ENCODE measurements around the gene GPR179. TPM values are rescaled to one million over a fixed set of nuclear protein-coding genes. Genes with fewer than 3 reads are reported as not detected.

Gene GPR179
- total RNA-seq, 1 donor from 2014 or later = not detected

DNA sequence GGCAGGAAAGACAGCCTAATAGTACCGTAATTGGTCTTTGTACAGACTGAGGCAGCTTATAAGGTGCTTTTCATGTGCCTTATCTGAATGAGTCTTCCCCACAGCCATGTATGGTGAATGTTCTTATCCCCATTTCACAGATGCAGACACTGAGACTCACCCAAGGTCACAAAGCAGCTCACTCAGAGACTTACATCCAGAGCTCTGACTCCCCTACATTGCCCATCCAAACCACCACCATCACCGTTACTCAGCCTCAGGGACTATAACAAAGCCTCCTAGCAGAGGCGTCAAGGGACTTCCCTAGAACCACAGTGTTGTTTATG lies 627 bp upstream of the GPR179 start:
- no peak for DNase-seq (ENCODE audit: low spot score)

DNA sequence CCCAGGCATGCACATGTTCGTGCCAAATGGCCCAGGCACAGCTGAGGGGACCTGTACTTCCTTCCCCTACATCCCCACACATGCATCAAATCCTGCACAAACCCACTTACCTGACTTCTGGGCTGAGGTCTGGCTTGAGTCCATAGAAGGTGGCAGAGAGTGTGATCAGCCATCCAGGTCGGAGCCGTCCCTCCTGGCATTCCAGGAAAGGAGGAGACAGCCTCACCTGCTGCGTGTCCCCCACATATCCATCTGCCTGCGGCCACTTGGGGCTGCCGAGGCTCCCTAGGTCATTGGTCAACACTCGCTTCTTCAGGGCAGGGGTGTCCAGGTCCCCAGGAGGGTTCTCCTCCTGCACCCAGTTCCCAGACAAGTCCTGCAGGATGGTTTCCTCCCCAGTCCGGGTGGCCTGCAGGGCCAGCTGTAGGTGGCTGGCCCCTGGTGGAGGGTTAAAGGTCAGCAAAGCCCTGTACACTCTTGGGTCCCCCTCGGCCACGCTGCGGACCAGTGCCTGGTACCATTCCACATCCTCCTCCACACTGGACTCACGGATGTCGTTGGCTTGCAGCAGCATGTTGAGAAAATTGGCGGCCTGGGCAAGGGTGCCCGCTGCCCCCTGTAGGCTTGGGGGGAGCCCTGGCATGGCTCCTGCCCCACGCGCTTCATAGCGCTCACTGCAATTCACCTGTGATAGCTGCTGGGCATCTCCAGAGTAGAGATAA lies 709 bp downstream of the GPR179 start:
- no peak for DNase-seq (ENCODE audit: low spot score)

DNA sequence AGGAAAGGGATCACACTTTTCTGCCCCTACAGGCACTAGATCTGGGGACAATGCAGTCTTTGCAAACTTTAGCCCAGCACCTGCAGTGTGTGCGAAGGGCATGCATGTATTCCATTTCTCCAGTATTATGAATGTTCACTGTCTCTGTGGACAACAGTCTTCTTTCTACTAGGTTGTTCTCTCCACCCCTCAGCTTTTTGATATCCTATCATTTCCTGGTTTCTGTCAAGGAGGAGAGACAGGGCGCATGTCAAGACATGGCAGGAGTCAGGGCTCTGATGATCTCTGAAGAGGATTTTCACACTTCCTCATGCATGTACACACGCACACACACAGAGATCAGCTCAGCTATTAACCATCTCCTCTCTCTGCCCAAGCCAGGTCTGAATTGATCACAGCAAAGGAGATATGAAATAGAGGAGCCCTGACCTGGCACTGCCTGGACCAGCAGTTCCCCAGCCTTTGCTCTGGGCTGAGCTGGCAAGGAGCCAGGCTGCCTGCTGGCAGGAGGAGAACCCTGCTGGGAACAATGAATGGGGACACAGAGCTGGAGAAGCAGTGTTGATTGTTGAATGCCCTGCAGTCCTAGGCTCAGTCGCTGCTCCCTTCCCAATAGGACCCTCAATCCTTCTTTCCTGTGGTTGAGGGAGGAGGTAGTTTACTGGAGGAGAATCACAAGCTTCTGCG lies 2.6 kb downstream of the GPR179 start:
- DNase-seq (ENCODE audit: low spot score) = no peak

DNA sequence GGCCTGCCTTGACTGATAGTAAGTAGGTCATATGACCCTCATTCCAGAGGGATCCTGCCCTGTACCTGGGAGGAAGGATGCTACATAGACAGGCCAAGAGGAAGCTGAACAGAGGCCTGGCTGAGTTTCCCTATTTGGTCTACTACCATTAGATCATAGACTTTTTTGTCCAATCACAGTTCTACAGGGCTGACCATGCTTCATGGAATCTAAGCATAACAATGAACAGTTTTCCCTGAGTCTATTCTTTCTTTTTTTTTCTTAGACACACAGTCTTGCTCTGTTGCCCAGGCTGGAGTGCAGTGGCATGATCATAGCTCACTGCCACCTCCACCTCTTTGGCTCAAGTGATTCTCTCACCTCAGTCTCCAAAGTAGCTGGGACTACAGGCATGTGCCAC lies 3.9 kb downstream of the GPR179 start:
- DNase-seq (ENCODE audit: low spot score) = no peak

DNA sequence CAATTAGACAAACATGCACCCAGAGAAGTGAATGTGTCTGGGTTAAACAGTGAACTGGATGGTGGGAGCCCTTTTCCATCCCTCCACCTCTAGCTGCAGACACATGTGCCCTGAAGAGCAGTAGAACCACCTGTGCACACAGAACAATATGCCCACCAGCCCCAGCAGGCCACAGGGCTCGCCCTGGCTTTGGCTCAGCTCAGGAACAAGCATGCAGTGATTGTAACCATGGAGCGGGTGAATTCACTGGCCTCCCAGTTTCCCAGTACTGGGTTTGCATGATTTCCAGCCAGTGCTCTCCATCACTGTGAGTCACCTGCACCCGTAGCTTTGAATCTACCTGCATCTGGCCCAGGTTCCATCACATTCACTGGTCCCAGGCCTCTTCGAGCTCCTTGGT lies 5.2 kb downstream of the GPR179 start:
- no peak for DNase-seq (ENCODE audit: low spot score)

DNA sequence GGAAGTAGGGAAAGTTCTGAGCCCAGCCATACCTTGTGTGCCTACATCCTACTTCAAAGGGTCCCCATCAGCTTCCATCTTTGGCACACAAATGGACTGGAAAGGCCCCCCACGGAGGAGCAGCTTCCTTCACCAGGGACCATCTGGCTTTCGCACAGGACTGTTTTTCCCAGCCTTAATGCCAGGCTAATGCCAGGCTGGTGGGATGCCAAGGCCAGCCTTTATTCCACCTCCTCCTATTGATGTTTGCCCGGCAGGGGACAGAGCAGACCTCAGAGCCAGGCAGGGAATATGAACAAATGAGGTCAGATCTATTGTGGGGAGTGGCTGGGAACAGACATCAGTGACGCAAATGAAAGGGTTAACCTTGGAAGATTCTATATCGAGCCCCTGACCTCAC lies 5.7 kb downstream of the GPR179 start:
- DNase-seq (ENCODE audit: low spot score) = no peak

DNA sequence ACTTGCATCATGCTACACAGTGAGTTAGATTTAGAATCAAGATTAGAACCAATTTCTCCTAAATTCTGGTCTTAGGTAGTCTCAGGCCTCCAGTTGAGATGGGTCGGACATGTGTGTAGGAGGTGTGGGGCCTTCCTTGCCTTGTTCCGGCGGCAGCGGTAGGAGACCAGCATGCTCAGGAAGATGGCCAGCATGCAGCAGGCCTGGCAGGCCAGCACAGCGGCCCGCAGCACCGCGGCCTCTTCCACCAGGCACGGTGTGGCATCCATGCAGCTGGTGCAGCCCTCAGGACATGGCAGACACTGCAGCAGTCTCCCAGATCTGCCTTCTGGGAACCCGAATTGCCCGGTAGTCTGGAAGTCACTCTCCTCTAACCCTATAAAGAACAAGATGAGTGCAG lies 6.9 kb downstream of the GPR179 start:
- DNase-seq (ENCODE audit: low spot score) = no peak

DNA sequence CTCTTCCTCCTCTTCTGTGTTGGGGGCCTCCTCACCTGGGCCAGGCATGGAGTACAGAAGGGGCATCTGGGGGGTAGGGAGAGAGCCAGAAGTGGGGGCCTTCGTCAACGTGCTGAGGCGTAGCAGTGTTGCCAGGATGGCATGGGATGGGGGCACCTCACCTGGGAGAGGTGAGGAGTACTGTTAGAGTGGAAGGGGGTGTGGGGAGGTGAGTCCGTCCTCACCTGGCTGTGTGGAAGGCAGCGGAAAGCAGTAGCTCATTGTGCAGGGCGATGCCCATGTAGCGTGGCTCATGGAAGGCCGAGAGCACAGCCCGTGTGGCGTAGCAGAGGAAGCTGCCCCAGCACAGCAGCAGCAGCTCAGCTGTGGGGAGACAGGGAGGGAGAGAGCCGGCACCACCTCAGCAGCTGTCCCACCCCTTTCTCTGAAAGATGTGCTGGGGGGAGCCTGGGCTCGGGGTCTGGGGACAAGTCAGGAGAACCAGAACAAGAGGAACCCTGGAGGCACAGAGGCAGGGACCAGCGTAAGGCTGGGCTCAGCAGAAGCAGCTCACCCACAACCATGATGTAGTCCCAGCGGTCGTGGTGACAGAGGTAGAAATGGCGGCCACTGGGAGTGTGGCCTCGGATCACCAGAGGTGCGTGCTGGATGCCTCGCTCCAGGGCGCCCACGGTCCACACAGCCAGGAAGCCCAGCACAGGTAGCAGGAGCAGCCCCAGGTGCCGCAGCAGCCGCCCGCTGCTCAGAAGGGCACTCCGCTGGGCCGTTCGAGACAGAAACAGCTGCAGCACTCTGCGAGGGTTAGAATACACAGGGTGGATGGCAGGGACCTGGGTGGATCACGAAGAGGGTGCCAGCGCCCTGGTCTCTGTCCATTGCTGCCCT lies 9.0 kb downstream of the GPR179 start:
- no peak for DNase-seq (ENCODE audit: low spot score)

DNA sequence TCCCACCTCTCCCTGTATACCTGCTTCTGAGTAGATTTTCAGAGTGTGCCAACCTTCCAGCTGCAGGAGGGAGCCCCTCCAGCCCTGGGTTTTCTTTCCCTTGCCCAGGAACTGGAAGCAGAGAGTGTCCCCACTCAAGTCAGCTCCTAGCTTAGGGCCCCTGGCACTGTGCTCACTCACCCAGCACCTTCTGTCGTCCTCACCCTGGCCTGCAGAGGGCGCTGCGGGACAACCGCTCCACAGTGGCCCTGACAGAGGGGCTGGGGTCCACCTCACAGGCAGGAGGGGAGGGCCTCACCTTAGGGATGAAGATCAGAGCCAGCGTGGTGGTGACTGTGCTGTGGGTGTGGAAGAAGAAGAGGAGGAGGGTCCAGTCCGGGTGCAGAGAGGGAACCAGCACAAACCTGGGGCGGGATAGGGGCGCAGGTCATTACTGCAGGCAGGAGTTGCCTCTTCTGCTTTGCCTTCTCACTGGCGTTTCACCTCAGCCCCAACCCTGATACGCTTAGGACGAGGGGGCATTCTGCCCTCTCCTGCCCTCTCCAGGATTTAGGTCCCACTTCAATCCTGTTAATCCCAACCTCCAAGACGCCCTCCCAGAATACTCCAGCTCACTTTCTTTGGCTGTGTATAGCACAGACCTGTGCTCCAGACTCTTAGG lies 10.0 kb downstream of the GPR179 start:
- DNase-seq (ENCODE audit: low spot score) = no peak

DNA sequence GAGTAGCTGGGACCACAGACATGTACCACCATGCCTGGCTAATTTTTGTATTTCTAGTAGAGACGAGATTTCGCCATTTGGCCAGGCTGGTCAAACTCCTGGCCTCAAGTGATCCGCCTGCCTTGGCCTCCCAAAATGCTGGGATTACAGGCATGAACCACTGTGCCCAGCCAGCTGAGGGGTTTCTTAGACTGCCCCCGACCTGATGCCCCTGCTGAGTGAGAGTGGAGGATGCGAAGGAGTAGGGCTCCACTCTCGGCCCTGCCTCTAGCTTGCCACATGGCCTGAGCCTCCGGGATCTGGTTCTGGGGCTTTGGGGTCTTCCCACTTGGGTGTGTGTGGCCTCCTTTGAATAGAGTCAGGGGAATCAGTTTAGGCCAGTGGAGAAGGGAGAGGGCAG lies 11.0 kb downstream of the GPR179 start:
- DNase-seq (ENCODE audit: low spot score) = no peak

DNA sequence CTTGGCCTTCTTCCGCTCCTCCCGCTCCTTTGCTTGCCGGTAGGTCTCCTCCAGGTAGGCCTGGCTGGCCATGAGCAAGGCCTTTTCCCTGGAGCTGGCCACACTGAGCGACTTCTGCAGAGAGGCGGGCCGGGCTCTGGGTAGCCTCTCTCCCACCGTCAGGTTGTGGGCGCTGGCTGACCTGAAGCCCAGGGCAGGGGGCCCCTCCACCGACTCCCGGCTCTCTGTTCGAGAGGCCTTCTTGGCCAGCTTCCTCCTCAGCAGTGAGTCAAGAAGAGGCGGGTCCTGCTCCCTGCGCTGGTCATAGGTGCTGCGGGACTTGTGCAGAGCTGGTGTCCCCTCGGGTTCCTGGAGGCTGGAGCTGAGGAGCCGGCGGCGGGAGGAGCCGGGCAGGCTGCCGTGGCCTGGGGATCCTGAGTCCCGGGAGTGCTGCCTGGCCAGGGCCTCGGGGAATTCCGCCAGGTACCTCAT lies 12.8 kb downstream of the GPR179 start:
- no peak for DNase-seq (ENCODE audit: low spot score)

DNA sequence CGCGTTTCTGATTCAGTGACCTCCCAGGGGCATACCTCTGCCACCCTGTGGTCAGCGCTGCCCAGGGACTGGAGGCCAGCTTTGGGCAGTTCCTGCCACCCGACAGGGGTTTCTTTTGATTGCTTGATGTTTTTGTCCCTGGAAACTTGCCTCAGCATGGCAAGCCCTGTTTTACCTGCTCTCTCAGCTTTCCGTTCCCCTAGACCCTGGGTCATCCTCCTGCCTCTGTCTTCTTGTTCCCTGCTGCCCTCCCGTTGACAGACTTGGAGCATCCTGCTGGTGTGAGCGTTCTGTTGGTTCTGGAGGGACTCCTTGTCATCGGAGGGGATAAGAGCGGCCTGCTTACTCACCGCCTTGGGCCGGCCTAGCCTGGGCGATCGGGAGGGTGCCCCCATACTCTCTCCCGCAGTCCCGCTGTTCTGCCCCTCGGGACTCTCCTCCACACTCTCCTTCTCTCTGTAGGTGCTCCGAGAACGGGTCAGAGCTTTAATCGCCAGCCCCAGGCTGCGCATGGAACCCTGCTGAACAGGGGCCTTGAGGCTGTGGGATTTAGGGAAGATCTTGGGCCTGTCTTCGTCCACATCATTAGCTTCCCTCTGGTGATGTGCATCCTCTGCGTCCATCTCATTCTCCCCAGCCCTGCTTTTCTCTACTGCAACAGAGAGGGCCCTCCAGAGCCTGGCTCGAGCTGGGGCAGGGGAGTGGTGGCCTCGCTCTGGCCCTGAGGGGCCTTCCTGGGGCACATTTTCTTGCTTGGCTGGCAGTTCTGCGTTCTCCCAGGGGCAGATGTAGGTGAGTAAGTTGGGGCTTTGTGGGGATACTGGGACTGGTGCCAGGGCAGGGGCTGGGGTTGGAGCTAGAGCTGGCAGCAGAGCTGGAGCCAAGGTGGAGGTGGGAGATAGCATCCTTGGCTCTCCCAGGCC lies 13.7 kb downstream of the GPR179 start:
- DNase-seq (ENCODE audit: low spot score) = no peak

DNA sequence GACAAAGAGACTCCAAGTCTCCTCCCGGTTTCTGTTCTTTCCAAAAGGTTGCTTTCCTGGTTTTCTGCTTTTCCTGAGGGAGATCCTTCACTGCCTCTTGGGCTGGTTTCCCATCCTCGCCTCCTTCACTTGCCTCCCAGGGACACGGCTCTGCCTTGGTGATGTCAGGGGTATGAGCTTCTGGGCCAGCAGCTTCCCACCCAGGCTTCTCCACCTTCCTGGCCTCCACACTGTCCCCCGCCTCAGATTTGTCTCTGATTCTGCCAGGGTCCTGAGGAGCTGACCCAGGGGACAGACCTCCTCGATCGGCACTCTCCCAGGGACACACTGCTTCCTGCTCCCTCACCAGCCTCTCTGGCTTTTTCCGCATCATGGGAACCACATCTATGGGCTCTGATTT lies 14.5 kb downstream of the GPR179 start:
- DNase-seq (ENCODE audit: low spot score) = no peak

DNA sequence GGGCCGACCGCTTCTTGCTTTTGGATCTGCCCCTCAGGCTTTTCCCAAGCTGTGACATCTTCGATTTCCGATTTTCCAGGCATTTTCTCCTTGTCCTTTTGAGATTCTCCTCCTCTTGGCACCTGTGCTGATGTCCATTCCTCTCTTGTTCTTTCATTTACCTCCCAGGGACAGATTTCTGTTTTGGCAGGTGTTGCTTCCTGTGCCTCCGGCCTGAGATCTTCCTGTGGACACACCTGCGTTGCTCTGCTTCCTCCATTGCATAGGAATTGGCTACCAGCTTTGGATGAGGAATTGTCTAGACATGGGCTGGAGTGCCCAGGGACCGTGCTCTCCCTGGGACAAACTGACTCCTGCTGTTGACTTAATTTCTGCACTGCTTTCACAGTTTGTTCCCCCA lies 15.1 kb downstream of the GPR179 start:
- DNase-seq (ENCODE audit: low spot score) = no peak

DNA sequence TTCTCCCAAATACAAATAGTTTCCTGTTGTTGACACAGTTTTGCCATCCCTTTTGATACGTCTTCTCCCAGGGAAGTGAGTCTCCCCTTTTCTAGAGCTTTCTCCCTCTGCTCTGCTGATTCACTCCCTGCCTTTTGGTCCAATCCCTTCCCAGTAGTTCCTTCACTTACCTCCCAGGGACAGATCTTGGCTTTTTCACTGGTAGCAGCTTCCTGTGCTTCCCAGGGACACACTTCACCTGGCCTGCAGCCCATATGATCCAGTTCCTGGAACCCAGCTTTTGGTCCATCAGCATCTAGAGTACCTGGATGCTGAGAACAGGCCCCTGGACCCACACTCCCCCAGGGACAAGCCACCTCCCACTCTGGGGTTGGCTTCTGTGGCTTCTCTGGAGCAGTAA lies 15.8 kb downstream of the GPR179 start:
- no peak for DNase-seq (ENCODE audit: low spot score)

DNA sequence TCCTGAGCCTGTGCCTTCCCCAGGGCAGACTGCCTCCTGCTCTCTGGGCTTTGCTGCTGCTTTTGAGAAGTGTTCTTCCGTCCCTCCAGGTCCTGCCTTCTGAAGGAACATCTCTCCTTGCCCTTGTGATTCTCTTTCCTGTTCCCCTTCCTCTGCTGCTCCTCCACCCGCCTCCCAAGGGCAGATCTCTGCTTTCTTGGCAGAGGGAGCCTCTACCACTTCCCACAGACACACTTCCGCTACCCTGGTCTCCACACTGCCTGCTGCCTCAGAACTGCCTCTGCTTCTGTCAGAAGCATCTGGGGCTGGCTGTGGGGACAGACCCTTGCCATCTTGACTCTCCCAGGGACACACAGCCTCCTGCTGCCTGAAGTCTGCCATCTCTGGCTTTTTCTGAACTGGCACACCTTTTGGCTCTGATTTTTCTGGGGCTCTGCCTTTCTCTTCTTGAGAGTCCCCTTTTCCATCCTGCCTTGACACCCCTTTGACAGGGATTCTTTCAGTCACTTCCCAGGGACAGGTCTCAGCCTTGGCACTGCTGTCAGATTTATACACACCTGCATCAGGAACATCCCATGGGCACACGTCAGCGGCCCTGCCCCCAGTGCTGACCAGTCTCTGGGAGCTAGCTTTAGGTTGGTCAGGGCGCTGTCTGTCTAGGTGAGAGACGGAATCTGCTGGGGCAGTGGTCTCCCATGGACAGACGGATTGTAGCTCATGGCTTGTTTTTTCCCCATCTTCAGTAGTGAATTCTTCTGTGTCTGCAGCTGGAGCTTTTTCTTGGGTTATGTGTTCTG lies 16.6 kb downstream of the GPR179 start:
- DNase-seq (ENCODE audit: low spot score) = no peak

DNA sequence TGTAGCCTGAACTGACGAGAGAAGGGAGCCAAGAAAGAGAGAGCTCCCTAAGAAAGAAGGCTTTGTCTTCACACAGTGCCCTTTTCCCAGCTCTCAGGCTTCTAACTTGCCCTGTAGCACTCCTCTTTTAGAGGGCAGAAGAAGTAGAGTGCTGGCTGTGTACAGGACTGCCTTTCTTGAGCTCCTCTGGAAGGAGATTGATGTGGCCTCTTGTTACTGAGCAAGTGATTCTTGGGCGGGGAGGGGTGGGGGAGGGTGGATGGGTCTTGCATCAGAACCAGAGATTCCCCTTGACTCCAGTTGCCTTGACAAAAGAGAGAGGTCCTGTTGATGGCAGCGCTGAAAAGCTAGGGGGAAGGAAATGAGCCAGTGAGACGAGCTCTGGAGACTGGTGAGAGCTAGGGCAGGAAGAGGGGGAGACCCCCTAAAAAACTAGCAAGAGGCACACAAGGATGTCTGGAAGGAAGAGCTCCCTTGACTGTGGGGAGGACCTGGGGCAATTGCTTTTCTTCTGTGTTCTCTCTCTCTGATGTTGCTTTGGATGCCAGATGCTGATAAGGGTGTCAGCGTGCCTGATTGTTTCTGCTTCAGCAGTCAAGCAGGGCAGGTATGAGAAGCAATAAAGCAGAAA lies 18.4 kb downstream of the GPR179 start:
- no peak for DNase-seq (ENCODE audit: low spot score)

DNA sequence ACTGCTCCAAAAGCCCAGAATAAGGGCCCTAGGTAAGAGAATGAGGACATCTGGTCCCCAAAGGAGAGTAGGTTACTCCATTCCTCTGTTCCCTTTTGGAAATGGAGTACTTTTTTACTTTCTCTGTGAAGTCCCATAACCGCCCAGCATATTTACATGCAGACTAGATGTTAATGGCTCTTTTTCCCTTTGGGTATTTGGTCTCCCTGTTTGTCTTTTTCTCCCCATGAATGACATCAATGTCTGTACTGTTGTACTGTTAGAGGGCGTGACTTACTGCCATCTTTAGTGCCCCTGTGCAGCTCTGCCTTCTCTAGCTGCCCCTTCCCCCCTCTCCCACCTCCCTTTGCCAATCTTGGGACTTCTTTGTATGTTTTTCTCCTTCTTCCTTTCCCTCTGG lies 19.0 kb downstream of the GPR179 start:
- DNase-seq (ENCODE audit: low spot score) = no peak

DNA sequence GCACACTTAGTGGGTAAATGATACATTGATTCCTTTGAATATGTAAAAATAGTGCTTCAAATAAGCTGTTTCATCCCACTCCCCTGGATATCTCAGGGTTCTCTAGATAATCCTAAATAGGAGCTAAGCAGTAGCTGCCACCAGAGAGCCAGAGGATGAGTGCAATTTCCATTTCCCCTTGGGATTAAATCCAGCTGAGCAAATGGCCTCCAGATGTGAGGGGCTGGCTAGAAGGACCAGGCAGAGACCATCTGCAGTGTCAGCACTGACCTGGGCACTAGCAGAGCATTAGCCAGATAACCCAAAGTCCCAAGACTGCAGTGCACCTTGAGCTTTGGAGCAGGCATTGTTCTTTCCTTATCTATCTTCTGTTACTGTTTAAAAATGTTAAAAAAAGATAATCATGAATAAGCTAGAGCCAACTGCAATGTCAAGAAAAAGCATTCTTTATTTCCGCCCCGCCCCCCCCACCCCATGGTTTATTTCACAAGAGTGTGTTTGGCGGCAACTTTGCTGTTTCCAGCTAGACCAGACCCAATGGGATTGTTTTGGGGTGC lies 19.5 kb downstream of the GPR179 start:
- DNase-seq (ENCODE audit: low spot score) = no peak

All from mesenteric fat pad (tissue), 1 donor.